GM23338 (cell line): Measurements from ENCODE around the gene GRIK1.

ENCODE experiments used
- EZH2 ChIP-seq: fragments of 200-600 bp; sonication (generic); IDR thresholded peaks from one replicate; pipeline ENCODE4 v1.8.0; 2017; ENCODE audit warnings: antibody characterized with exemption, mild to moderate bottlenecking, low read depth; ENCODE audit not compliant: unreplicated experiment
- POLR2AphosphoS5 ChIP-seq: IDR thresholded peaks from 2 replicates; pipeline ENCODE4 v1.6.1; 2016; ENCODE audit warnings: antibody characterized with exemption, low read depth

DNA sequence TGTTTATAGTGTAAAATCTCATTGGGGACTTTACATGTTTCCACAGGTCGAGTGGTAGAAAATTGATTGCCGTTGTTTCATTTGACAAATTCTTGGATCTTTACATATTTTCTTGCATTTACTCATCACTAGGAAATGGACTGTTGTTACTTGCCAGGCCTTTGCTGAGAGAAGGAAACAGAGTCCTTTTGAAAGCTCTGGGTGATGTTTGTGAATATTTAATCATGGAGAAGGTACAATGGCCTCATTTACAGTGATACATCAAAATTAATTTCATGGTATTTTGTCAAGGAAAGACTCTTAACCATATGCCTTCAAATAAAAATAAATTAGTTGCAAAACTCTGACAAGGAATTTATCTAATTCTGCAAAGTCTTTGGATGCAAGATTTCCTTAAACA is 198.0 kb downstream of the GRIK1 start:
- no peak for TF ChIP-seq EZH2
- no peak for TF ChIP-seq POLR2AphosphoS5
